ENCODE data around the gene CXCL14. TPM values are rescaled to one million over a fixed set of nuclear protein-coding genes. Genes with fewer than 3 reads are reported as not detected.

The CXCL14 gene
- total and polyA plus RNA-seq, 8 donors = 2.3 to 72.6 (median 54.1) TPM

DNA sequence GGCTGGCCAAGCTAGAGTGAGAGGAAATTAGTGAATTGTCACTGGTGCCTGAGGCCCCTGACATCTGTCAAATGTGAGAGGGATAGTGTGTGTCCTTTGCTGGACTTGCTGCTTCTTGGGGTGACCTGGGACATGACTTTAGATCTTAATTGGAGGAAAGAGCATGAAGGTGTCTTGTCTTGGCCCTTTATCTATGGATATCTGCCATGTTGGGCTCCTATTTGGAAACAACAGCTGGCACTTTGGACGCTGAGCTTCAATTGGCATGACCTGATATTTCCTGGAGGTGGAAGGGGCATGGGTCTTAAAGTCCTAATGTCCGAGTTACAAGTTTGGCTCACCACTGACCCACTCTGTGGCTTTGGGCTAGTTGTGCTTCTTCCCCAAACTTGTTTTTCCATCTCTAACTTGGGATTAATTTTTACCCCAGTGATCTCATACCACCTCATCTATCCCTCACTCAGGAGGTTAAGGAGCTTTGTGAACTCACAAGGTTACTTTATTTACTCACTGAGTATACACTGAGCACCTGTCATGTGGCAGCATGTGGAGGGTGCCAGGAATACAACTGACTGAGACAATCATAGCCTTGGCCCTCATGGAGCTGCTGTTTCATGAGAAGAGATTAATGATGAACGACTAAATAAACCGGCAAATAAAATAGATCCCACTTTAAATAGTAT, 30.1 kb upstream of the CXCL14 start:
- no peak for DNase-seq
- H3K27me3 ChIP-seq = peaks cover 0 to 11% of the 10 kb centered on the region in 2 donors
- ATAC-seq = peak; percentile 15
- H3K27ac ChIP-seq = no peak overlapping the region
- no peak overlapping the region for H3K4me3 ChIP-seq
- intact Hi-C loops (cut with DNase I) = no loop called here
- no peaks in the 10 kb centered on the region for H3K36me3 ChIP-seq
- H3K9me3 ChIP-seq = no peaks in the 10 kb centered on the region
- TF ChIP-seq, protein P1, sequence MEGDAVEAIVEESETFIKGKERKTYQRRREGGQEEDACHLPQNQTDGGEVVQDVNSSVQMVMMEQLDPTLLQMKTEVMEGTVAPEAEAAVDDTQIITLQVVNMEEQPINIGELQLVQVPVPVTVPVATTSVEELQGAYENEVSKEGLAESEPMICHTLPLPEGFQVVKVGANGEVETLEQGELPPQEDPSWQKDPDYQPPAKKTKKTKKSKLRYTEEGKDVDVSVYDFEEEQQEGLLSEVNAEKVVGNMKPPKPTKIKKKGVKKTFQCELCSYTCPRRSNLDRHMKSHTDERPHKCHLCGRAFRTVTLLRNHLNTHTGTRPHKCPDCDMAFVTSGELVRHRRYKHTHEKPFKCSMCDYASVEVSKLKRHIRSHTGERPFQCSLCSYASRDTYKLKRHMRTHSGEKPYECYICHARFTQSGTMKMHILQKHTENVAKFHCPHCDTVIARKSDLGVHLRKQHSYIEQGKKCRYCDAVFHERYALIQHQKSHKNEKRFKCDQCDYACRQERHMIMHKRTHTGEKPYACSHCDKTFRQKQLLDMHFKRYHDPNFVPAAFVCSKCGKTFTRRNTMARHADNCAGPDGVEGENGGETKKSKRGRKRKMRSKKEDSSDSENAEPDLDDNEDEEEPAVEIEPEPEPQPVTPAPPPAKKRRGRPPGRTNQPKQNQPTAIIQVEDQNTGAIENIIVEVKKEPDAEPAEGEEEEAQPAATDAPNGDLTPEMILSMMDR (IDR thresholded peaks at IDR 0.05) = no peak
- H3K4me1 ChIP-seq = no peaks in the 10 kb centered on the region

DNA sequence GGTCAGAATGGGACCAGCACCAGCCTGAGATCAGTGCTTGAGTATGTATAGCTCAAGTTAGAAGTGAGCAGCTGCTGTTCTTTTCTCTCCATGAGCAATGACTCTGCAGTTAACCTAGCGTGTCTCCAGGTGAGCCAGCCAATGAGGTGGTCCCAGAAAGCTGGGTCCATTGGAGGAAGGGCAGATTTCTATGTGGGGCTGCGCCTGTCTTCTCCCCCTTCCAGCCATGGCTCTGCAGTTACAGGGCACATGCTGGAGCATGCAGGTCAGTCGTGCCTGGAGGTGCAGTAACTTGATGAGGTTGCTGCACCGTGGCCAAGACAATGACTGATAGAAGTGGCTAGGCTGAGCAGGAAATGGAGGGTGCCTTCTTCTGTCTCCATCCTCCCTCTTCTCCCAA, 29.6 kb upstream of the CXCL14 start:
- DNase-seq (no peak), ATAC-seq (no peak)
- Histone ChIP-seq H3K4me1 (no peaks in the 10 kb centered on the region), H3K27me3 (peaks cover 0 to 11% of the 10 kb centered on the region in 2 donors), H3K4me3 (no peak overlapping the region), H3K36me3 (no peaks in the 10 kb centered on the region), H3K9me3 (no peaks in the 10 kb centered on the region), H3K27ac (no peak overlapping the region)
- TF ChIP-seq, protein P1 (IDR thresholded peaks at IDR 0.05) = no peak
- intact Hi-C loops (cut with DNase I) = no loop called here

DNA sequence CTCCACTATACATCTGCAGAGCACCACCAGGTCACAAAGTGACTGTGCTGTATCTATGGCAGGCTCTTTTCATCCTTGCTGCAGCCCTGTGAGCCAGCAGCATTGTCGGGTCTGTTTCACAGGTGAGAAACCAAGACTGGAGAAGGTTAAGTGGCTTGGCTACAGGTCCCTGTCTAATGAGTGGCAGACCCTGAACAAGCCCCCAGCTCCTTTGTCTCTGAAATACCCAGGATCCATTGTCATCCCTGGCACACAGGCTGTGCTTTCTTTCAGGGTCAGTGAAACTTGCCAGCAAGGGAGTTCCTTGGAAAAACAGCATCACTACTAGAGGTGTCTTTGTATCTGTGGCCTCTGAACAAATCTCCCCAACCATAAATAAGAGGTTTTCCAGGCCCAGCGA, 27.6 kb upstream of the CXCL14 start:
- DNase-seq = no peak
- no peak overlapping the region for H3K27ac ChIP-seq
- H3K4me1 ChIP-seq = no peaks in the 10 kb centered on the region
- no peaks in the 10 kb centered on the region for H3K9me3 ChIP-seq
- ATAC-seq = no peak
- H3K36me3 ChIP-seq = no peaks in the 10 kb centered on the region
- TF ChIP-seq, protein P1 (IDR thresholded peaks at IDR 0.05) = no peak
- no peak overlapping the region for H3K4me3 ChIP-seq
- intact Hi-C loops (cut with DNase I) = no loop called here
- H3K27me3 ChIP-seq = peaks cover 0 to 9% of the 10 kb centered on the region in 2 donors

DNA sequence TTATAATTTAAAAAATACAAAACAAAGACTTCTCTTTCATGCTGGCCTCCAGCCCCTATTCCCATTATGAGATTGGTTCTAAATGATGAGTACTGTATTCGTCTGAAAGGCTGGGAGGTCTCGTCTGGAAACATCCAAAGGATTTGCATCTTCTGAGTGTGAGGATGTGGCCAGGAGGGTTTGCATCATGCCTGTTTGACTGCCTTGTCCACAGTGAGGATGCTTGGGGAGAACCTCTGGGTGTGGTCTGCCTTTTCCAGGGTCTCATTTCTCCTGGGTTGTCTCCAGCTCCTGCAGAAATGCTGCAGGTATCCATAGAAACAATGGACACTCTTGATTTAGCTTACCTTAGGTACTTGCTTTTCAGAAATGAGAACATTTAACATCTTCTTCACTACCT, 26.4 kb upstream of the CXCL14 start:
- intact Hi-C loops (cut with DNase I) = no loop called here
- no peaks in the 10 kb centered on the region for H3K36me3 ChIP-seq
- no peak for ATAC-seq

DNA sequence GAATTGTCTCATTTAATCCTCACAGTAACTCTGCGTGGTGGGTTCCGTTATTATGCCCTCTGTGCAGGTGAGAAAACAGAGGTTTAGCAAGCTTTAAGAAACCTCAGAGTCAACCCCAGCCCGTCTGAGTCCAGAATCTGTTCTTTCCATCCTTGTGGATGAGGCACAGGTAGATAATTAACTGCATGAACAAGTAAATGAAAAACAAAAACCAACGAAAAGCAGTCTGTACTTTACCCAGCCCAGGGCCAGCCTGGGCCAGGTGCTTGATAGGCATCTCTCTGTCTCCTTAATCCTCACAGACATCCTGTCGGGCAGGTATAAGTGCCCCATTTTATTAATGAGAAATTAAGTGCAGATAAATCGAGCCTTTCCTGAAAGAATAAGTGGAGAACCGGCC, 25.3 kb upstream of the CXCL14 start:
- intact Hi-C loops (cut with DNase I) = no loop called here
- H3K9me3 ChIP-seq = no peaks in the 10 kb centered on the region
- DNase-seq = no peak
- no peaks in the 10 kb centered on the region for H3K4me1 ChIP-seq
- no peak overlapping the region for H3K27ac ChIP-seq
- no peak overlapping the region for H3K4me3 ChIP-seq
- H3K27me3 ChIP-seq = no peaks in the 10 kb centered on the region
- TF ChIP-seq, protein P1 (IDR thresholded peaks at IDR 0.05) = no peak
- no peaks in the 10 kb centered on the region for H3K36me3 ChIP-seq
- ATAC-seq = no peak

More for the DNA sequence above, 26.4 kb upstream of the CXCL14 start:
- DNase-seq = no peak
- TF ChIP-seq, protein P1 (IDR thresholded peaks at IDR 0.05) = no peak
- Histone ChIP-seq H3K9me3 (no peaks in the 10 kb centered on the region), H3K27ac (no peak overlapping the region), H3K4me1 (no peaks in the 10 kb centered on the region), H3K27me3 (peaks cover 0 to 3% of the 10 kb centered on the region in 2 donors), H3K4me3 (no peak overlapping the region)
